ENCODE data around the gene ABCF2. TPM values are rescaled to one million over a fixed set of nuclear protein-coding genes. Genes with fewer than 3 reads are reported as not detected.

ABCF2 gene
- total and polyA plus RNA-seq, 2 of the 13 experiments (the other 11 are each of a cell fraction or from before 2014, with no cell fraction given): 16.3 to 42.5 TPM

DNA sequence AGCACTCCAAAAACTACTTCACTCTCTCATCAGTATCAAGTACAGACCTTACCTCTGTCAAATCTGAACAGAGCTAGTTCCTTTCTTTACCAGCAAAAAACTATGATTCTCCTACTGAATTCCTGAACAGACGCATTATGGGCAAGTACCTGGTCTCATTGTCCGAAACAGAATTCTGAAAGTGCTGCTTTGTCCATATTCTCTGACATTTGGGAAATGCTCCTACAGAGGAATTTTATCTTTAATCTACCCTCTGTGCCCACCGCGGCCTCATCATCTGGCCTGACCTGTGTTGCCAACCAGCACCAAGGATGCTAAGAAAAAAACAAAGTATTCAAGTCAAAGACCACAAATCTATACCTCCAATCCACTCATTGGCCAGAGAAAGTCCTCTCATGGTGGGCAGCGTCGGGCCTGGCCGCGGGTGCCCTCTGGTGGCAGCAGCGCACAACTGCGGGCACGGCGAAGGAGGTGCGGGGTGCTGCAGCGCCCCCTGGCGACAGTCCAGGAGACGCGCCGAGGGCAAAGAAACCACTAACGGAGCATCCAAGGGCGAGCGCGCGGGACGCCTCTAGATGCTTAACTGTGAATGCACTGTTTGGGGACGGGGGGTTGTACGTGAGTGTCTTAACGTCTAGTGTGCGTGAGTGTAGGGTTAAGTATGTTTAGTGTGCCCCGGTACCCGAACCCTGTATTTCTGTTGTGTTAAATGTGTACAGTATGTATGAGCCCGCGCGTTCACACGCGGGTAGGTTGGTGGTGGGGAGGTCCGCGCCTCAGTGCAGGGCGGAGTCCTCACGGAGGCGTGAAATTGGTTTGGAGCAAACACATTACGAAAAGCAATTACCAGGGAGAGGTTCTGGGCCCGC lies 54.5 kb downstream of the ABCF2 start (continued):
- TF ChIP-seq CBFB (CRISPR knock-in tag; IDR thresholded peaks at IDR 0.05): peak; percentile 87
- TF ChIP-seq ZNF670 (CRISPR knock-in tag; IDR thresholded peaks at IDR 0.05; ENCODE audit: borderline replicate concordance): no peak
- 0 out of 2 replicates have a peak, but pooled peaks have one; percentile 46 for TF ChIP-seq ZNF567 (CRISPR knock-in tag; IDR thresholded peaks at IDR 0.05; ENCODE audit: borderline replicate concordance)
- TF ChIP-seq MTF2 (CRISPR knock-in tag; IDR thresholded peaks at IDR 0.05; ENCODE audit: borderline replicate concordance): peak; percentile 88; the same call in 1 of the 2 replicates
- 0 out of 2 replicates have a peak, but pooled peaks have one; percentile 12 for TF ChIP-seq ZNF263 (CRISPR knock-in tag; IDR thresholded peaks at IDR 0.05)
- TF ChIP-seq SPEN (CRISPR knock-in tag; IDR thresholded peaks at IDR 0.05; ENCODE audit: low read depth): peak; percentile 40; the same call in 1 of the 2 replicates
- TF ChIP-seq ZNF331 (CRISPR knock-in tag; IDR thresholded peaks at IDR 0.05): peak; percentile 79
- TF ChIP-seq ZNF598 (CRISPR knock-in tag; IDR thresholded peaks at IDR 0.05; ENCODE audit: borderline replicate concordance): peak; percentile 83; the same call in 1 of the 2 replicates
- TF ChIP-seq ESRRA (CRISPR knock-in tag; IDR thresholded peaks at IDR 0.05; ENCODE audit: low read depth): no peak
- TF ChIP-seq, protein P1, sequence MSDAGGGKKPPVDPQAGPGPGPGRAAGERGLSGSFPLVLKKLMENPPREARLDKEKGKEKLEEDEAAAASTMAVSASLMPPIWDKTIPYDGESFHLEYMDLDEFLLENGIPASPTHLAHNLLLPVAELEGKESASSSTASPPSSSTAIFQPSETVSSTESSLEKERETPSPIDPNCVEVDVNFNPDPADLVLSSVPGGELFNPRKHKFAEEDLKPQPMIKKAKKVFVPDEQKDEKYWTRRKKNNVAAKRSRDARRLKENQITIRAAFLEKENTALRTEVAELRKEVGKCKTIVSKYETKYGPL (CRISPR knock-in tag; IDR thresholded peaks at IDR 0.05): no peak
- peak; percentile 65; the same call in 1 of the 2 replicates for TF ChIP-seq ZNF788 (CRISPR knock-in tag; IDR thresholded peaks at IDR 0.05; ENCODE audit: borderline replicate concordance)
- peak; percentile 50; the same call in 1 of the 2 replicates for TF ChIP-seq KDM4B (CRISPR knock-in tag; IDR thresholded peaks at IDR 0.05)
- peak; percentile 65; the same call in 1 of the 2 replicates for TF ChIP-seq EED (CRISPR knock-in tag; IDR thresholded peaks at IDR 0.05)
- TF ChIP-seq ZNF839 (CRISPR knock-in tag; IDR thresholded peaks at IDR 0.05; ENCODE audit: borderline replicate concordance): no peak
- TF ChIP-seq BORCS8-MEF2B (CRISPR knock-in tag; IDR thresholded peaks at IDR 0.05): peak; percentile 76; the same call in 1 of the 2 replicates
- TF ChIP-seq, protein P2, sequence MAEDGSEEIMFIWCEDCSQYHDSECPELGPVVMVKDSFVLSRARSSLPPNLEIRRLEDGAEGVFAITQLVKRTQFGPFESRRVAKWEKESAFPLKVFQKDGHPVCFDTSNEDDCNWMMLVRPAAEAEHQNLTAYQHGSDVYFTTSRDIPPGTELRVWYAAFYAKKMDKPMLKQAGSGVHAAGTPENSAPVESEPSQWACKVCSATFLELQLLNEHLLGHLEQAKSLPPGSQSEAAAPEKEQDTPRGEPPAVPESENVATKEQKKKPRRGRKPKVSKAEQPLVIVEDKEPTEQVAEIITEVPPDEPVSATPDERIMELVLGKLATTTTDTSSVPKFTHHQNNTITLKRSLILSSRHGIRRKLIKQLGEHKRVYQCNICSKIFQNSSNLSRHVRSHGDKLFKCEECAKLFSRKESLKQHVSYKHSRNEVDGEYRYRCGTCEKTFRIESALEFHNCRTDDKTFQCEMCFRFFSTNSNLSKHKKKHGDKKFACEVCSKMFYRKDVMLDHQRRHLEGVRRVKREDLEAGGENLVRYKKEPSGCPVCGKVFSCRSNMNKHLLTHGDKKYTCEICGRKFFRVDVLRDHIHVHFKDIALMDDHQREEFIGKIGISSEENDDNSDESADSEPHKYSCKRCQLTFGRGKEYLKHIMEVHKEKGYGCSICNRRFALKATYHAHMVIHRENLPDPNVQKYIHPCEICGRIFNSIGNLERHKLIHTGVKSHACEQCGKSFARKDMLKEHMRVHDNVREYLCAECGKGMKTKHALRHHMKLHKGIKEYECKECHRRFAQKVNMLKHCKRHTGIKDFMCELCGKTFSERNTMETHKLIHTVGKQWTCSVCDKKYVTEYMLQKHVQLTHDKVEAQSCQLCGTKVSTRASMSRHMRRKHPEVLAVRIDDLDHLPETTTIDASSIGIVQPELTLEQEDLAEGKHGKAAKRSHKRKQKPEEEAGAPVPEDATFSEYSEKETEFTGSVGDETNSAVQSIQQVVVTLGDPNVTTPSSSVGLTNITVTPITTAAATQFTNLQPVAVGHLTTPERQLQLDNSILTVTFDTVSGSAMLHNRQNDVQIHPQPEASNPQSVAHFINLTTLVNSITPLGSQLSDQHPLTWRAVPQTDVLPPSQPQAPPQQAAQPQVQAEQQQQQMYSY (CRISPR knock-in tag; IDR thresholded peaks at IDR 0.05): no peak
- 0 out of 2 replicates have a peak, but pooled peaks have one; percentile 33 for TF ChIP-seq TBX2 (CRISPR knock-in tag; IDR thresholded peaks at IDR 0.05; ENCODE audit: borderline replicate concordance)
- TF ChIP-seq KDM2A (CRISPR knock-in tag; IDR thresholded peaks at IDR 0.05; ENCODE audit: borderline replicate concordance, low read depth): peak; percentile 94
- peak; percentile 39; the same call in 1 of the 2 replicates for TF ChIP-seq PHF8 (CRISPR knock-in tag; IDR thresholded peaks at IDR 0.05)
- TF ChIP-seq, protein P3, sequence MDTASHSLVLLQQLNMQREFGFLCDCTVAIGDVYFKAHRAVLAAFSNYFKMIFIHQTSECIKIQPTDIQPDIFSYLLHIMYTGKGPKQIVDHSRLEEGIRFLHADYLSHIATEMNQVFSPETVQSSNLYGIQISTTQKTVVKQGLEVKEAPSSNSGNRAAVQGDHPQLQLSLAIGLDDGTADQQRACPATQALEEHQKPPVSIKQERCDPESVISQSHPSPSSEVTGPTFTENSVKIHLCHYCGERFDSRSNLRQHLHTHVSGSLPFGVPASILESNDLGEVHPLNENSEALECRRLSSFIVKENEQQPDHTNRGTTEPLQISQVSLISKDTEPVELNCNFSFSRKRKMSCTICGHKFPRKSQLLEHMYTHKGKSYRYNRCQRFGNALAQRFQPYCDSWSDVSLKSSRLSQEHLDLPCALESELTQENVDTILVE (CRISPR knock-in tag; IDR thresholded peaks at IDR 0.05): peak; percentile 52; the same call in 1 of the 2 replicates
- no peak for TF ChIP-seq CCAR2 (optimal IDR thresholded peaks at IDR 0.05; ENCODE audit: low read depth, low read length)
- peak; percentile 57; the same call in 1 of the 2 replicates for TF ChIP-seq KMT2A (CRISPR knock-in tag; IDR thresholded peaks at IDR 0.05)
